Epidermal melanocyte (primary cell): ENCODE results near the gene CDK15.

Experiments
- DNase-seq: peaks from one replicate; pipeline ENCODE4 v3.0.0; 2011; ENCODE audit warnings: low spot score; ENCODE audit not compliant: insufficient read length

The CDK15 gene

DNA sequence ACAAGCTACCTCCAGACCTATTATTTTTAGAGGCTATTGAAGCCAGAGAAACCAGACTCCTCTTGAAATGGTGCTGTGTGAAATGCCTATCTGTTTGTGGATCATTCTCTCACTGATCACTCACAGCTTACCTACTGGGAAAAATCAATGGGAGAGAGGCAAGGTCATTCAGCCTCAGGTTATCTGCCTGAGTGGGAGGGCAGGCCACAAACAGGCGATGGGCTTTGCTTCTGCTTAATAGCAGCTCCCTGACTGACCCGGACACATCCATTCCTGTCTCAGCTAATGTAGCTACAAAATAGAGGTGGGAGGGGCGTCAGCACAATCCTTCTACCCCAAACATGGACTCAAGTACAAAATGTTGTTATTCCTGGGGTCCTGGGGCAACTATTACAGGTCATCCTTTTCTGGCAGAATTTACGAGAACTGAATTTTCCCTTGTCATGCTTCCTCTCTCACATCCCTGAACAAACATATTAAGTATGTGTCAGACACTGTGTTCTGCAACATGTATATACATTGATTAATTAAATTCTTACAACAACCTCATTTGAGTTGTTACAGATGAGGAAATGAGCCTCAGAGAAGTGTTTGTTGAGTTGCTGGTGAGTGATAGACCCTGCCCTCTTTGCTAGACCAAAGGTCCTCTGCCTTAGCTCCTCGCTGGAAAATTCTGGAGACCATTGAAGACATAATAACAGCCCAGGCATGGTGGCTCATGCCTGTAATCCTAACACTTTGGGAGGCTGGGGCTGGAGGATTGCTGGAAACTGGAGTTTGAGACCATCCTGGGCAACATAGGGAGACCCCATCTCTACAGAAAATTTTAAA is 60.5 kb downstream of the CDK15 start:
- DNase-seq, result no peak

DNA sequence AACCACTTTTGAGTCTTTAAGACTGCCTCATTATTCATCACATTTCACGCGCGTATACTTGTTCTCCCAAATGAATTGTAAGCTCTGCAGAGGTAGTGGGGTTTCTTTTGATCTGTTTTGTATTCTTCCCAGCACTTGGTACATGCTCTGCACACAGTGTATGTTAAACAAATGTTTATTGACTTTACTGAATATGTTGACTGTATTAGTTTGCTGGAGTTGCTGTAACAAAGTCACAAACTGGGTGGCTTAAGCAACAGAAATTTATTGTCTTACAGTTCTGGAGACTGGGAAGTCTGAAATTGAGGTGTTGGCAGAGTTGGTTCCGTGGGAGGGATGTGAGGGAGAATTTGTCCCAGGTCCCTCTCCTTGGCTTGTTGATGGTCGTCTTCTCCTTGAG is 65.1 kb downstream of the CDK15 start:
- no peak for DNase-seq

DNA sequence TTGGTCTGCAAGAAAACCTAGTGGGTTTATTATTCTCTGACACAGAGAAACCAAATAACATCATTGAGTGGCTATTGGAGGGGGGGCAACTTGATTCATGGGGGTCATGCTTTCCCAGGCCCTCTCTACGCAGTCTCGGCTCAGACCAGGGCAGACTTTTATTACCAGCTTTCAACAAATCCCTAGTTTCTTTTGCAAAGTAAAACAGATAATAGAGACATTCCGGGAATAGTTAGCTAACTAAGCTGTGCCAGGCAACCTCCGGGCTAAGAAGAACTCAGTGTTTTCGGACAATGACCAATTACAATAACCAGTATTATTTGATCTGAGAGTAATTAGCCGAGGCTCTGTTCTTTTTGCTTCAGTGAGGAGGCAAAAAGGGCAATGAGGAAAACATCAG is 66.3 kb downstream of the CDK15 start:
- no peak for DNase-seq

DNA sequence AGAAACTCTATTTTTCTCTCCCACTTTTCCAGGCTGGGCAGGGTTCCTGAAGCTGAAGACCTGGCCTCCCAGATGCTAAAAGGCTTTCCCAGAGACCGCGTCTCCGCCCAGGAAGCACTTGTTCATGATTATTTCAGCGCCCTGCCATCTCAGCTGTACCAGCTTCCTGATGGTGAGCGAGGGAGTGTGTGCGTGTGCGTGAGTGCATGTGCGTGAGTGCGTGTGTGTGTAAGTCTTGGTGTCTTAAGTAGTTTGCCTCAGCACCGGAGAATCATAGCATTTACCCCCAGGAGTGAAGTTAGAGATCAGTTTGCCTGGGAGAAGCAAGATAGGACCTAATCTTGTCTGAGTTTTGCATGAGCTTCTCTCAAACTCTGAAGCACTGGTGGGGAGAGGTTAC is 73.7 kb downstream of the CDK15 start:
- DNase-seq, result no peak

DNA sequence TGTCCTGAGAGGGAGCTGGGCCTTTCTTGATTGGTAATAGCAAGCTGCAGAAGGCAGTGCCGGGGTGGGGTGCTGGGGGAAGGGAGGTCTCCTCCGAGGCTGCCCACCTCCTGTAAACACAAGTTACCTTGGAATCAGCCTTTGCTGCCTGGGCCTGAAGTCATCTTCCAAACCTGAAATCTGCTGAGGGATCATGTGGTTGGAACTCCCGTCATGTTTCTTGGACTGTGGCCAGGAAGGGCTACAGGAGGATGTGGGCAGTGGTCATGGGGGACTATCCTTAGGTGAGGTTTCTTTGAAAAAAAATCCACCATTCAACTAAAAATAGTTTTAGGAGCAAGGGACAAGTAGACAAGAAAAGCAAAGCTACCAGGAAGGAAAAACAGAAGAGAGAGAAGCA is 74.2 kb downstream of the CDK15 start:
- no peak for DNase-seq

DNA sequence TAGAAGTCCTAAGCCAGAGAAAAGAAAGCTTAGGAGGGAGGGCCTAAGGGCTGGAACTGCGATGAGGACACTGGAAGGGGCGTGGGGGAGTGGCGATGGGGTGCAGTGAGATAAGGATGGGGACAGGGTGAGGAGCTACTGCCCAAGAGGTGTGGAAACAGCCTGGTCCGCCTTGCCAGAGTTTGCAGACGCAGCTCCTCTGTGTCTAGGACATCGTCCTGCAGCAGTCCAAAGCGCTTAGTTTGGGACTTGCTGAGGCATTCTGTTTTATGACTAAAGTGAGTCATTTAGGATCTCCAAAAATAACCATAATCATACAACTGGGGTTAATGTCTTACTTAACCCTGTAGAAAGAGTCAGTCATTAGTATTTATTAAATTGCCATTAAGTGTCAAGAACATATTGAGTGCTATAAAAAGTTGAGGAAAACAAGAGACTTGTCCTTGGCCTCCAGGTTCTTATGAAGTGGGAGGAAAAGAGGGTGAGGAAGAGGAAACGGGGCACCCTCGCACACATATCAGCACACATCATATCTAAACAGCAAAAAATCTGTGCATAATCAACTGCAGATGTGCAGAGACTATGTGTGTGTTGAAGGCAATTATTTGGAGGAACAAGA is 74.8 kb downstream of the CDK15 start:
- DNase-seq, result no peak

DNA sequence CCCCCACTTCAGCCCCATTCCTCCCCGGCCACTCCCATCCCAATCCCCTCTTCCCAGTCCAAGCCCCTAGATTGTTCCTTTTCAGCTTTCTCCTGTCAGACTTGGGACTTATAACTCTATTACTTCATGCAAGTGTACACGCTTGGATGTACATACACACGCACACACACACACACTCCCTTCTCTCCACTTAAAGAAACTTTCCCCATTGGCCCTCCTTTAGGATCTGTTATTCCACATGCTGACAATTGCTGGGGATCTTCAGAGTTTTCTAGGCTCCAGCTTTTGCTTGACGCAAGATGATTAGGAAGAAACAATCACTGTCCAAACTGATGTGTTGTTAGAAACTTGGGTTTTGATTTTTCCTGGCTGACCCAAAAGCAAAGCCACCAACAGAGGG is 75.4 kb downstream of the CDK15 start:
- DNase-seq, result no peak

DNA sequence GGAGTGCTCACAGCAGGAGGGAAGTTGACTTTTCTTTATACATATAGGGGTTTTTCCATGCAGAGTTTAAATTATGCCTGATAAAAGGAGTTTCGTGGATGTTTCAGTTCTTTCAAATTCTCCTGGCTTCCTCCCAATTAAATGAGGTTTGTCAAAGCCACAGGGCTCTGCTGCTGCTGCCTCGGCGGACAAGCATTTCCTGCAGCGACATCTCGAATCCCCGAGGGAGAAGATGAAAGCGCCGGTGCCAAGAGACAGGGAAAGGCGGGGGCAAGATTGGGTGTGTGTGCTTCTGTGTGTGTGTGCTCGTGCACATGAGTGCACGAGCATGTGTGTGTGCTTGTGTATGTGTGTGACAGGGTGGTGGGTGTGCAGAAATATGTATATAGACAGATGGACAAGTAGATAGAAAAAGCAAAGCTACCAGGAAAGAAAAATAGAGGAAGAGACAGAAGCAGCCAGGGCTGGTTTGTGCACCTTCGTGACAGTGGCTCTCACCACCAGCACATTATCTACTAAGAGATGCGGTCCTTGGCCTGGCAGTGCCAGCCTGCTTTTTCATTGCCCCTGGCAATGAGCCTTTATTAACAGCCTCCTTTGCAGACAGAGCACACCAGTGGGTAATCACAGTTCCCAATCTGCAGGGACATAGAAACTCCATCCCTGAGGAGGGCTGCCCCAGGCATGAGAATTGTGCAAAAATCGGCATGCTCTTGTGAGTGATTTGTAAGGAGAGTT is 76.2 kb downstream of the CDK15 start:
- DNase-seq, result no peak

DNA sequence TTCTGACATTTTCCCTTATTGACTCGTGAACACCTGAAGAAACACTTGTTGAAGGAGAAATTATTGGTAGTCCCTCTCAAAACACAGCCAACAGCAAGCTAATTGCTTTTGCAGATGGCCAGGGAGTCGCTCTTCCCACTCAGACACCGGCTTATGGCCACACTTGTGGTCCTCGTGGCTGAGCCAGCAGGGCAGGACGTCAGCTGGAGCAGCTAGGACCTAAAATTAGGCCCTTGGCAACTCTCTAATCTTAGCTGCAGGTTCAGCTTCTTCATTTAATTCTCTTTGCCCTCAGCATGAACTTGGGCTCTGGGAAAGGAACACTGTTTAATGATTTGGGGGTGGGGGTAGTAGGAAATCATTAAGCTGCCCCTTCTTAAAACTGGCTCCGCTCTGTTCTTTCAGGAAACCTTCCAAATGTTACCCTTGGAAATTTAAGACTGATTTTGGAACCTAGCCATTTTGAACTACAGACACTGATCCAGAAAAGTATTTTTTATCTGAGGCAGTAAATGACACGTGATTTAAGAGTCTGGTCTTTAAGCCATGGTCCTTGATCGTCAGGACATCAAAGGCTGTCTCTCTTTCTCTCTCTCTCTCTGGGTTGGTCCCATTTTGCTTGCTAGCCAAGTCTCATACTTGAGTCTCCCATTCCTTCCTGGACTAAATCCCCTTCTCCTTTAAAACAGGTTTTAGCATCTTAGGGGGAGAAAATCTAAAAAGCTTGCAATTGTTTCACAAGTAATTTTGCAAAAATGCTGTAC is 77.5 kb downstream of the CDK15 start:
- DNase-seq, result no peak

DNA sequence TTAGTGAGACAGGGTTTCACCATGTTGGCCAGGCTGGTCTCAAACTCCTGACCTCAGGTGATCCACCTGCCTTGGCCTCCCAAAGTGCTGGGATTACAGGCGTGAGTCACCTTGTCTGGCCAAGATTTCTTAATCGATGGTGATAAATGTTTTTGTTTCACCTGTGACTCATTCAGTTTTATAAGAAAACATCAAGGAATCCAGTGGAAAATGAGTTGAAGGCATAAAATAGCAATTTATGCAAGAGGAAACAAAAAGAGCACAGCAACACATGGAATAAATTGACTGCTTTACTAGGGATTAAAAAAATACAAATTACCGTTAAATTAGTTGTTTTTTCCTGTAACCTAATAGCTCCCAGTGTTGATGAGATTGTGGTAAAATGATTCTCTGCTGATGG is 80.2 kb downstream of the CDK15 start:
- DNase-seq, result no peak

DNA sequence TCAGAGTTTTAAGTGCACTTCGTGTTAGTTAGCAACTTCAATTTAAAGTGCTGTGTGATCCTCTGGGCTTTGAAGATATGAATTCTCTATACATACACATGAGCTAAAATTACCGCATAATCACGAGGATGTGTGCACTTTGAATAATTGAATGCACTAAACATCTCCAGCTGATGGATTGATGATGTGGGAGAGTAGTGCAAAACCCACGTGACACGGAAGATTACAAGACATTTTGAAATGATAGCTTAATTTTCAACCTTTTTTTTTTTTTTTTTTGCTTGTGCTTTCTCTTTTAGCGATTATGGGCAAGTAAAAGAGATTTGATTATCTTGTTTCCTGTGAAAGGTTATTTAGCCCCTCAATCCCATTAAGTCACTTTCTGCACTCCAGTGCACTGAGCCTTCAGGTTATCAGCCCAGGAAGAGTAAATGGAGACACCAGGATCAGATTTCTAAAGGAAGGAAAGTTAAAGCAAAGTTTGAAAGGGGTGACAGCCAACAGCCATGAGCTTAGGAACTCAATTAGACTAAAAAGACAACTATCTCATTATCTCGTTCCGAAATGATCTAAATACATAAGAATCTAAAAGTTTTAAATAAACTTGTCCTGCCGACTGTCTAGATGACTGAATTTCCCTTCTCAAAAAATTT is 81.6 kb downstream of the CDK15 start:
- no peak for DNase-seq

DNA sequence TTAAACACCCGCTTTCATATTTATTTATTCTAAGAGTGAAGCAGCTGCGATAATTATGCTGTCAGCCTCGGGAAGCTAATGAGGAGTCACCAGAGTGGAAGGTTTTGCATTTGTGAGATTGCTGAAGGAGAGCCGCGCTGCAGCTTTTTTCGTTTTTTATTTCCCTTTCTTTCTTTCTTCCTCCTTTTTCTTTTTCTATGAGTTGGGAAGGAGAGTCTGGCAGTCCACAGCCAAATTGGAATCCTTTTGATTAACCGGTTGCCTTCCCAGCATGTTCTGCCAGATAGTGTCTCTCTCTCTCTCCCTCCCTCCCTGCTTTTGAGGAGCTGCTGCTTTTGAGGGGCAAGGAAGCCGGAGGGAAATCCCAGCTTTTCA is 82.1 kb downstream of the CDK15 start:
- DNase-seq, result no peak

DNA sequence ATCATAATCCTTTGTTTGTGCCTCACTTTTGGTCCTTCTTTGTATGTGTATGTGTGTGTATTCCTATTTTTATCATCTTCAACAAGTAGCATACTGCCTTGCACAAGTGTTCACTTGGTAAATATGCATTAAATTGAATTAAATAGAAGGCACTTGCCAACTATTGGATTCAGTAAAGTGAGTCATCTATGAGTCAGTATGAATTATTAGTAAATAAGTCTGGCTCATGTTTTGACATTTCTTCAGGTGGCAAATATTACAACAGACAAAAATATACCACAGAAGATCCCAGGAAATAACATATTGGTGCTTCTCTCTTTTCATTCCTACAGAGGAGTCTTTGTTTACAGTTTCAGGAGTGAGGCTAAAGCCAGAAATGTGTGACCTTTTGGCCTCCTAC is 84.1 kb downstream of the CDK15 start:
- no peak for DNase-seq

DNA sequence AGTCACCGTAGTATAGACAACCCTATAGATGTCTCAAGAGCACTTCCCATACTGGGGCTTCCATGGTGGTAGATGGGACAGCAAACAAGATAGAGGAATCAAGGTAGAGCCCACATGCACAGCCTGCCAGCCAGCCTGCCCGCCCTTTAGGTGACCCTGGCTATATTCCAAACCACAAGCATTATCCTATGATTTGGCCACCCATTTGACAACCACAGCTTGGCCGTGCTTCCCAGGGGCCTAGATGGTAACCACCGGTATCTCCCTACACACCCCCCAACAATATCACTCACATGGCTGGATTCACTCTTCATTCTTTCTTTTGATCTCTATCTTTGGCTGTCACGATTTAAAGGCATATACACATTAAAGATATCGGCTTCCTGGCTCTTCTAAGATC is 85.3 kb downstream of the CDK15 start:
- DNase-seq, result no peak

DNA sequence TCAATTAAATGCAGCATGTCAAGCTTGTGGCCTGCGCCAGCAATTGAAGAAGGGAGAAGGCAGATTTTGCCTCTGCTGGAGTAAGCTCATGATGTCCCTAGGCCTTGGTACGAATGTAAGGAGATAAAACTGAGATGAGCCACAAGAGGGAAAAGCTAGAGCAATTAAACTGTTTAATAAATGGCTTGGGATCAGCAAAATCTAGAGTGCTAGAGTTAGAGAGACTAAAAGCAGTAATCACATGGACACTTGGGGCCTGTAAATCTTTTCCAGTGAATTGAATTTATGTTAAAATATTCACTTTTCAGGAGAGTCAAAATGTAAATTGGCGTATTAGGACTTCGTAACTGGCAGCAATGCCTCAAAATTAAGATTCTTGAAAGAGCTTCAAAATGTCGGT is 86.2 kb downstream of the CDK15 start:
- no peak for DNase-seq

DNA sequence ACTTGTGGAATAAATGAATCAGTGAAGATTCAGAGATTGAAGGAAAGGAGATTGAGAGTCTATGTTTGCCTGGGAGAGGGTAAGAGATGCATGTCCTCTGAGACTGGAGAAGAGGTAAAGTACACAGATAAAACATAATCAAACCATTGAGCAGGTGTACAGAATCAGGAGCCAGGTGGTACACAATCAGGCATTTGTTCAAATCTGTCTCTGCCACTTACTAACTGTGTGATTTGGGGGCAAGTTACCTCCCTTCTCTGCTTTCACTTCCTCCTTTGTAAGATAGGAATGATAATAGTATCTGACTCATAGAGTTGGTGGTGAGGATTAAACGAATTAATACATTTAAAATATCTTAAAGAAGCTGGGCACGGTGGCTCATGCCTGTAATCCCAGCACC is 94.0 kb downstream of the CDK15 start:
- no peak for DNase-seq

DNA sequence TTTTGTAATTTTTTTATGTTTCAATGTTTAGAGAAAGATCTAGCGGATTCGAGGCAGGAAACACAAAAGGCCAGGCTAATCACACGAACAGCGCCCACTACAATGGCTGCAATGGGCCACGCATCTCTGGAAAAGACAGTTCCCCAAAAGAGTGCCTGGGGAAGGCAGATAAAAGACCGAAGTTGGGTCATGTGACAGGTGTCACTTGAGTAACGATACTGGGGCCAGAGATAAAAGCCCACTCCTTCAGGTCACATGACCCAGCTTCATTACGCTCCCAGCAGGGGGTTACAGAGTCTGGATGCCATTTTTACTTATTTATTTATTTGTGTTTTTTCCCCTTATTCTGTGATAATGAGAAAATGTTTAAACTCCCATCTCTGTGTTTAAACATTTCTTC is 95.4 kb downstream of the CDK15 start:
- DNase-seq, result no peak

DNA sequence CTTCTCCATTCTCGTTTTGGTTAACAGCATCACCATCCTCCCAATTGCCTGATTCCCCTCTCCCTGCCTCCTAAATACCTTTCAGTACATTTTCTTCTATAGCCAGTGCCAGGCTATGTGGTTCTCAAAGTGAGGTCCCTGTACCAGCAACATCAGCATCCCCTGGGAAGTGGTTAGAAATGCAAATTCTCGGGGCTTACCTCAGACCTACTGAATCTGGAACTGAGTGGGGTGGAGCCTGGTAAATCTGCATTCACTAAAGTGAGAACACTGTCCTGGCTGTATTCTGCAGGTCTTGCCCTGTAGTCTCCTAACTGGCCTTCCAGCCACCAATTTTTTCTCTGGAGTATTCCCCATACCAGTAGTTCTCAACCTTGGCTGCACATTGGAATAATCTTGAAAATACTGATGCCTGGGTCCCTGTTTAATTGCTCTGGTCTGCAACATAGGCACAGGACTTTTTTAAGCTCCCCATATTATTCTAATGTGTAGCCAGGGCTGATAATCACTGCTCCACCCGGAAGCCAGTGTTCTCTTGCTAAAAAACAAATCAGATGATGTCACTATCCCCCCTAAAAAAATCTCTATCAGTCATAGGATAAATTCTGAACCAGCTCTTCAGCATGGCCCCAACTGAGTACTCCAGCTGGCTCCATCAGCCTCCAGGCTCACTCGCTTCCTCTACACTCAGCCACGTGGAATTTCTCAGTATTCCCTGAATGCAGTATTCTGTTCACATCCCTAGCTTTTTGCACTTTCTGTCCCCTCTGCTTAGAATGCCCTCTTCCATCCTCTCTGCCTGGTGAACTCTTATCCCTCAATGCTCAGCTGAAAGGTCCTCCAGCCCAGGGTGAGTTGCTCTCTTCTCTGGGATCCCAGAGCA is 98.4 kb downstream of the CDK15 start:
- no peak for DNase-seq

DNA sequence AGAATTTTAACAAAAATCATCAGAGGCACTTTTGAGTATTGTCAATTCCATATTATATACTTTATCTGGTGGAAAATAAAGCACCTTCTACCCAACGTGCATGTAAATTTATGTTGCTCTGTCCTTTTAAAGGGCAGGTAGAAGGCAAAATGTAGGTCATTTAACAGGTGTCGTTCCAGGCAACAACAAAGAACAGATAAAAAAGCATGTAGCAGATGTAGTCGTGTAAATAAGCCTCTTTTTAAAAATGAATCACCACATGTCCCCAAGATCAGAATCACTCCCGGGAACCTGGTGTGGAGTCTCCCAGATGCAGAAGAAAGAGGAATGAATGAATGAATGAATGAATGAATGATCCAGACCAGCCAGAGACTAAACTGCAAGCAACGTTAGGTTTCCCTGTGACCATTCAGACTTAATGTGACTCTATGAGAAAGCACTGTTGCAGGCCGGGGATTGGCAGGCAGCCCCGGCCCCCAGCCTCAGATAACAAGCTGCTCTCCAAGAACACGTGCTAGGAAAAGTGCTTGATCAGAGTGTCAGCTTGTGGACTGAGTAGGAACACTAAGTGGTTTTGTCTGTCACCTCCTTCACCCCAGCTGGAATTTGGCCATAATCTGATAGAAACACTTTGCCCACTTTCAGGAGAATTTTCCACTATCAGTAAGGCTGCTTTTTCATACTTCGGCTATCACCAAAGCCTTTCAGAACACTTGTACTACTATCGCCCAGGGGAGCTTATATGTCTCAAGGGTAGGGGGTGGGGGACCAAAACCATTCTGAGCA is 100.6 kb downstream of the CDK15 start:
- no peak for DNase-seq

DNA sequence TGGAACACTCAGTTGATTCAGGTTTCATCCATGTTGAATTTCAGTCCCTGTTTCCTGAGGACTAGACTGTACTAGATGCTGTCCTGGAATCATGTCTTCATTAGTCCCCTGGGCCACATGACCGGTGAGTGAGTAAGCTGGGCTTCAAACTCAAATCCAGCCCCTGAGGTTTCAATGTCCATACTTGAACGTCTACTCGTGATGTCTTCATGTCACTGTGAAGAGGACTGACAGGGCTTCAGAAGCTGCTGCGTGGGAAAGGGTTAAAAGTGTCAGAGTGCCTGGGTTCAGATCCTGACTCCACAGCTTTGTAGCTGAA is 101.2 kb downstream of the CDK15 start:
- no peak for DNase-seq
